OCI-LY1 (cell line): ENCODE data around the gene KMT2A.

Experiments
- H2AFZ ChIP-seq: fragments of 200-600 bp; sonication (generic), shearing (Covaris generic); 2 replicates; pipeline ENCODE4 v1.6.0; 2014; ENCODE audit warnings: antibody characterized with exemption, mild to moderate bottlenecking, low read length
- H3F3A ChIP-seq: fragments of 200-600 bp; sonication (generic), shearing (Covaris generic); 2 replicates; pipeline ENCODE4 v1.6.0; 2014; ENCODE audit warnings: mild to moderate bottlenecking, antibody characterized with exemption, low read length, moderate library complexity; ENCODE audit not compliant: insufficient read depth
- H3K27ac ChIP-seq: fragments of 200-600 bp; sonication (generic); 2 replicates; pipeline ENCODE4 v1.5.1; 2014; ENCODE audit warnings: low read length, mixed run types, mild to moderate bottlenecking, low read depth; ENCODE audit not compliant: poor library complexity, severe bottlenecking
- H3K27me3 ChIP-seq: fragments of 200-600 bp; sonication (generic); 2 replicates; pipeline ENCODE4 v1.6.0; 2014; ENCODE audit warnings: antibody characterized with exemption, mild to moderate bottlenecking, low read length, moderate library complexity; ENCODE audit not compliant: insufficient read depth
- H3K36me3 ChIP-seq: fragments of 200-600 bp; sonication (generic); 2 replicates; pipeline ENCODE4 v1.6.1; 2014; ENCODE audit warnings: mild to moderate bottlenecking, antibody characterized with exemption, low read length, moderate library complexity, mixed read lengths; ENCODE audit not compliant: insufficient read depth
- H3K4me1 ChIP-seq: fragments of 200-600 bp; sonication (generic); 2 replicates; pipeline ENCODE4 v1.5.1; 2014; ENCODE audit warnings: mild to moderate bottlenecking, low read length, moderate library complexity; ENCODE audit not compliant: insufficient read depth, severe bottlenecking
- H3K4me2 ChIP-seq: fragments of 200-600 bp; sonication (generic), shearing (Covaris generic); 2 replicates; pipeline ENCODE4 v1.6.1; 2014; ENCODE audit warnings: low read length
- H3K4me3 ChIP-seq: fragments of 200-600 bp; sonication (generic); 2 replicates; pipeline ENCODE4 v1.5.1; 2014; ENCODE audit warnings: low read length, low read depth, mild to moderate bottlenecking, mixed read lengths; ENCODE audit not compliant: poor library complexity, severe bottlenecking
- H3K79me2 ChIP-seq: fragments of 200-600 bp; shearing (Covaris generic); 2 replicates; pipeline ENCODE4 v1.6.1; 2016; ENCODE audit warnings: mixed run types, low read length, mixed read lengths; ENCODE audit not compliant: insufficient read depth
- H3K9ac ChIP-seq: fragments of 200-600 bp; sonication (generic), shearing (Covaris generic); 2 replicates; pipeline ENCODE4 v1.6.1; 2014; ENCODE audit warnings: mild to moderate bottlenecking, low read length, mixed read lengths
- H3K9me2 ChIP-seq: fragments of 200-600 bp; sonication (generic), shearing (Covaris generic); 2 replicates; pipeline ENCODE4 v1.6.1; 2014; ENCODE audit warnings: low read depth, mild to moderate bottlenecking, low read length, mixed read lengths
- H3K9me3 ChIP-seq: fragments of 200-600 bp; shearing (Covaris generic); 2 replicates; pipeline ENCODE4 v1.6.1; 2014; ENCODE audit warnings: low read length, mixed read lengths
- H4K20me1 ChIP-seq: fragments of 200-600 bp; sonication (generic), shearing (Covaris generic); 2 replicates; pipeline ENCODE4 v1.6.0; 2016; ENCODE audit warnings: mild to moderate bottlenecking, low read length; ENCODE audit not compliant: insufficient read depth
- CTCF ChIP-seq: fragments of 200-600 bp; sonication (generic), shearing (Covaris generic); IDR thresholded peaks from 2 replicates; pipeline ENCODE4 v1.5.1; 2017; ENCODE audit warnings: mild to moderate bottlenecking, antibody characterized with exemption, low read length, moderate library complexity, mixed read lengths
- EZH2 ChIP-seq: fragments of 200-600 bp; sonication (generic), shearing (Covaris generic); IDR thresholded peaks from 2 replicates; pipeline ENCODE4 v1.8.0; 2017; ENCODE audit warnings: borderline replicate concordance, mixed run types, mild to moderate bottlenecking, antibody characterized with exemption, low read length, moderate library complexity, mixed read lengths

KMT2A gene

GRCh38 chr11:118536726-118537125, 100.4 kb downstream of the KMT2A start:
- no peak overlapping the region for H3K27ac ChIP-seq
- H3K4me3 ChIP-seq, result no peak overlapping the region
- no peak overlapping the region for H3K4me2 ChIP-seq
- no peaks in the 10 kb centered on the region for H3F3A ChIP-seq
- H2AFZ ChIP-seq, result no peak overlapping the region
- H4K20me1 ChIP-seq, result no peaks in the 10 kb centered on the region
- no peaks in the 10 kb centered on the region for H3K79me2 ChIP-seq
- H3K36me3 ChIP-seq, result no peaks in the 10 kb centered on the region
- no peak overlapping the region for H3K9ac ChIP-seq
- H3K9me3 ChIP-seq, result no peaks in the 10 kb centered on the region
- no peaks in the 10 kb centered on the region for H3K4me1 ChIP-seq
- H3K9me2 ChIP-seq, result no peaks in the 10 kb centered on the region
- TF ChIP-seq CTCF (no peak), EZH2 (no peak)
- H3K27me3 ChIP-seq, result no peaks in the 10 kb centered on the region

- Histone ChIP-seq H3K4me1 (no peaks in the 10 kb centered on the region), H3K27ac (no peak overlapping the region), H3K4me2 (no peak overlapping the region), H2AFZ (no peak overlapping the region), H3F3A (no peaks in the 10 kb centered on the region), H3K79me2 (no peaks in the 10 kb centered on the region), H3K36me3 (no peaks in the 10 kb centered on the region), H3K27me3 (no peaks in the 10 kb centered on the region), H3K4me3 (no peak overlapping the region), H3K9me3 (no peaks in the 10 kb centered on the region), H3K9me2 (no peaks in the 10 kb centered on the region), H4K20me1 (no peaks in the 10 kb centered on the region), H3K9ac (no peak overlapping the region)
- TF ChIP-seq EZH2 (no peak), CTCF (no peak)
Observed at GRCh38 chr11:118537409-118537980, 101.2 kb downstream of the KMT2A start.

GRCh38 chr11:118544010-118544646, 107.8 kb downstream of the KMT2A start:
- Histone ChIP-seq H3K9me3 (no peaks in the 10 kb centered on the region), H3K9ac (no peak overlapping the region), H3K36me3 (no peaks in the 10 kb centered on the region), H3K9me2 (no peaks in the 10 kb centered on the region), H3K27me3 (no peaks in the 10 kb centered on the region), H2AFZ (no peak overlapping the region), H4K20me1 (no peaks in the 10 kb centered on the region), H3K4me3 (no peak overlapping the region), H3F3A (no peaks in the 10 kb centered on the region), H3K79me2 (no peaks in the 10 kb centered on the region), H3K4me1 (no peaks in the 10 kb centered on the region), H3K4me2 (no peak overlapping the region), H3K27ac (no peak overlapping the region)
- no peak for TF ChIP-seq EZH2
- TF ChIP-seq CTCF, result no peak
